NT2/D1 (cell line): ENCODE data around the gene PARL.

Experiments used
- DNase-seq: peaks from one replicate; pipeline ENCODE4 v3.0.0-alpha.2; 2011; ENCODE audit warnings: low read depth, low spot score
- H3K27me3 ChIP-seq: 2 replicates; pipeline ENCODE4 v1.6.0; 2011; ENCODE audit warnings: mild to moderate bottlenecking; ENCODE audit not compliant: insufficient read length, insufficient read depth
- H3K36me3 ChIP-seq: 2 replicates; pipeline ENCODE4 v1.6.1; 2011; ENCODE audit warnings: mild to moderate bottlenecking, low read length, mixed read lengths; ENCODE audit not compliant: insufficient read depth, insufficient read length
- H3K4me1 ChIP-seq: 2 replicates; pipeline ENCODE4 v1.5.1; 2011; ENCODE audit not compliant: insufficient read depth, insufficient read length
- H3K4me3 ChIP-seq: 2 replicates; pipeline ENCODE4 v1.5.1; 2011; ENCODE audit warnings: low read depth; ENCODE audit not compliant: insufficient read length
- H3K9ac ChIP-seq: 2 replicates; pipeline ENCODE4 v1.6.0; 2011; ENCODE audit warnings: low read depth; ENCODE audit not compliant: insufficient read length
- H3K9me3 ChIP-seq: 2 replicates; pipeline ENCODE4 v1.5.1; 2011; ENCODE audit warnings: mild to moderate bottlenecking, low read length; ENCODE audit not compliant: insufficient read depth
- SUZ12 ChIP-seq: IDR thresholded peaks from 2 replicates; pipeline ENCODE4 v1.6.1; 2011; ENCODE audit not compliant: insufficient read length, insufficient read depth; ENCODE audit errors: extremely low read depth
- YY1 ChIP-seq: IDR thresholded peaks from 2 replicates; pipeline ENCODE4 v1.6.1; 2011; ENCODE audit not compliant: insufficient read length, insufficient read depth
- ZNF274 ChIP-seq: IDR thresholded peaks from 2 replicates; pipeline ENCODE4 v1.6.1; 2011; ENCODE audit warnings: mild to moderate bottlenecking, low read depth, low read length

PARL gene

DNA sequence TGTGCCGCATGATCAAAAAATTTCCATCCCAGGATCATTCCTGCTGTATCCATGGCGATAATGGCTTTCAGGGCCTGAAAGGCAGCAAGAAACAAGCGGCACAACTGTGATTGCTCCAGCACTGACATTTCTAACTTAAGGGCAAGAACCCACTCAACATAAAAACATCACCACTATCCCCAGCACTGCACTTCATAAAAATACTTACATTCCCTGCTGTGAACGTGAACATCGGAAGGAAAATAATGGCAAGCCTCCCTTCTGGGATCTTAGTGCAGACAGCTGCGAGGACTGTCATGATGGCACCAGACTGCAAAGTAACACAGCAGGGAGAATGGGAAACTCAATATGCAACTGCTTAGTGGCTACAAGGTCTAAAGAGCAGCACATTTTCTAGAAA lies 51.2 kb downstream of the PARL start:
- DNase-seq: no peak
- no peak overlapping the region for H3K9ac ChIP-seq
- no peaks in the 10 kb centered on the region for H3K9me3 ChIP-seq
- H3K4me1 ChIP-seq: no peaks in the 10 kb centered on the region
- no peaks in the 10 kb centered on the region for H3K27me3 ChIP-seq
- H3K36me3 ChIP-seq: peaks cover 63% of the 10 kb centered on the region
- TF ChIP-seq SUZ12: no peak
- no peak for TF ChIP-seq ZNF274
- TF ChIP-seq YY1: no peak
- no peak overlapping the region for H3K4me3 ChIP-seq

DNA sequence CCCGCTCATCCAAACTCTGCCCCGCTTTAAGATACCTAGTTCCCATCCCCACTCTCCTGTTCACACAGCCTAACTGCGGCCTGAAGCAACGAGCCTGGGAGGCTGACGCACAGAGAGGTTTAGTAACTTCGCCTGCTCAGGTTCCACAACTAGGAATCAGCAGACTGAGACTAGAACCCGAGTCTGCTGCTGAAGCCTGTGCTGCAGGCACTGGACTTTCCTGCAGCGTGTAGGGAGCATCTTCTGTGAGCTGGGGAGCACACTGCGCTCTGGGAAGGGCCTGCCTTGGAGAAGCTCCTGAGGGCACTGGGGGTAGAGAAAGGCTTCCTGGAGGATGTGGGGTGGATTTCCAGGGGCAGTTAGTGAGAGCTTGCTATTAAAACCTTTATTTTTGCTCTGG lies 54.5 kb downstream of the PARL start:
- no peak for TF ChIP-seq YY1
- TF ChIP-seq SUZ12: no peak
- TF ChIP-seq ZNF274: no peak
- Histone ChIP-seq H3K27me3 (no peaks in the 10 kb centered on the region), H3K9me3 (no peaks in the 10 kb centered on the region), H3K36me3 (peaks cover 56% of the 10 kb centered on the region), H3K4me1 (peaks cover 3% of the 10 kb centered on the region), H3K4me3 (no peak overlapping the region), H3K9ac (no peak overlapping the region)
- no peak for DNase-seq

DNA sequence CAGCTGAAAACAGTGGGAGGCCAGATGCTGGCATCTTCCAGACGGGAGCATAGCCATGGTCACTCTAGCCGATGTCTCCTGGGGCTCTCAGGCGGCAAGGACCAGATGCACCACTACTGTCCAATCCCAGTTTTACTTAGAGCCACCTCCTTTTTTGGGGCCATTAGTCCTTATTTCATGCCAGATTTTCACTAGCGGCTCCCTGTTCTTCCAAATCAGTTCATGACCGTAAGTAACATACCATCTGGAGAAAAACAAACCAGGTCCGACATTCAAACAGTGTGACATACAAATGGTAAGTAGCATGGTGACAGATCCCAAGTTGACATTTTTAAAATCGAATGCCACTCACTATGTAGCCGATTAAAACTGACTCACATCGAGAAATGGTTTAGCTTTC lies 55.2 kb downstream of the PARL start:
- DNase-seq: no peak
- no peak for TF ChIP-seq SUZ12
- no peak for TF ChIP-seq ZNF274
- H3K9me3 ChIP-seq: no peaks in the 10 kb centered on the region
- no peak overlapping the region for H3K9ac ChIP-seq
- H3K4me3 ChIP-seq: no peak overlapping the region
- H3K4me1 ChIP-seq: peaks cover 3% of the 10 kb centered on the region
- H3K36me3 ChIP-seq: peaks cover 56% of the 10 kb centered on the region
- H3K27me3 ChIP-seq: peaks cover 2% of the 10 kb centered on the region

DNA sequence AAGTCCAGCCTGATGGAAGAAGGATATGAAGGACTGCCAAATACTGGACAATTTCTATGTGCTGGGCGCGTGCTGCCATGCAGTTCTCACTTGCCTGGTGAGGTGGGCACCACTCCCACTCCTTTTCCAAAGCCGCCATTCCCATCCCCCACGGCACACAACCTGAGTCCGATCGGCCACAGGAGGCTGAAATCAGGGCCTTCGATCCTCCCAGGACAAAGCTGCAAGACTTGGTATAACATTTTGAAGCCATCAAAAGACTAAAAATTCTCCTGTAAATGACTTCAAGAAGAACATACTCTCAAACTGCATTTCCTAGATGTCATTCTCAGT lies 56.2 kb downstream of the PARL start:
- no peak for TF ChIP-seq YY1
- no peak for TF ChIP-seq SUZ12
- TF ChIP-seq ZNF274: no peak
- peaks cover 46% of the 10 kb centered on the region for H3K36me3 ChIP-seq

DNA sequence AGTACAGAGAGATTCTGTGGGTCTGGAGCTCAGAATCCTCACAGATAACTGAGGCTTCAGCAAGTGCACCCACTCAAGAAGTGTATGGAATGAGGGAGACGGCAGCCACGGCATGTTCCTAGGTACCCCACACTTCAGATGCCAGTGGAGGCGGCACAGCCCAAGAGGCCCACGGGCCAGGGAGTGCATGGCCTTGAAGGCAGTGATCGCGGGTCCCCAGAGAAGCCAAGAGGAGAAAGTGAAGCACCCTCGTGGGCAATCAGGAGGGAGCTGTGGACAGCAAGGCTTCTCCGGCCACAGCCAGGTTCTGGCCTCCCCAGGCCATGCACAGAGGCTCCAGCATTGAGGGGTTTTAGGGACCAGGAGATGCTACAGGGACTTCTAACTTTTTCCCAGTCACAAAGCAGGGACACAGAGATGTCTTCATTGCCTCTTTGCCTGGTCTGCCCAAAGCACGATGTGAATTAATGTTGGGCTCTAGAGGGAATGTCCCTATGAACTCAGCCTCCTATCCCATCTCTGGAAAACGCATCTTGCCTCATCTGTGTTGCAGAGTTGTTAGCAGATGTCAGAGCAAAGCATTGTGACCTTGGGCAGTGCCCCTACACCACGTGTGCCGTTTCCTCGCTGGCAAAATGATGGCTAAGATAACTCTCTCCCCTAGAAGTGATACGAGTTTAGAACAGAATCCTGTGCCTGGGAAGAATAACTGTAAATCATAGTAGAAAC lies 56.7 kb downstream of the PARL start:
- H3K9me3 ChIP-seq: no peaks in the 10 kb centered on the region
- H3K27me3 ChIP-seq: peaks cover 7% of the 10 kb centered on the region
- peaks cover 3% of the 10 kb centered on the region for H3K4me1 ChIP-seq
- H3K4me3 ChIP-seq: no peak overlapping the region
- H3K36me3 ChIP-seq: peaks cover 41% of the 10 kb centered on the region
- TF ChIP-seq ZNF274 (no peak), YY1 (no peak), SUZ12 (no peak)
- no peak for DNase-seq
- H3K9ac ChIP-seq: no peak overlapping the region

More for the DNA sequence above, 56.2 kb downstream of the PARL start:
- Histone ChIP-seq H3K4me3 (no peak overlapping the region), H3K9me3 (no peaks in the 10 kb centered on the region), H3K27me3 (peaks cover 7% of the 10 kb centered on the region), H3K9ac (no peak overlapping the region), H3K4me1 (peaks cover 3% of the 10 kb centered on the region)
- DNase-seq: no peak

DNA sequence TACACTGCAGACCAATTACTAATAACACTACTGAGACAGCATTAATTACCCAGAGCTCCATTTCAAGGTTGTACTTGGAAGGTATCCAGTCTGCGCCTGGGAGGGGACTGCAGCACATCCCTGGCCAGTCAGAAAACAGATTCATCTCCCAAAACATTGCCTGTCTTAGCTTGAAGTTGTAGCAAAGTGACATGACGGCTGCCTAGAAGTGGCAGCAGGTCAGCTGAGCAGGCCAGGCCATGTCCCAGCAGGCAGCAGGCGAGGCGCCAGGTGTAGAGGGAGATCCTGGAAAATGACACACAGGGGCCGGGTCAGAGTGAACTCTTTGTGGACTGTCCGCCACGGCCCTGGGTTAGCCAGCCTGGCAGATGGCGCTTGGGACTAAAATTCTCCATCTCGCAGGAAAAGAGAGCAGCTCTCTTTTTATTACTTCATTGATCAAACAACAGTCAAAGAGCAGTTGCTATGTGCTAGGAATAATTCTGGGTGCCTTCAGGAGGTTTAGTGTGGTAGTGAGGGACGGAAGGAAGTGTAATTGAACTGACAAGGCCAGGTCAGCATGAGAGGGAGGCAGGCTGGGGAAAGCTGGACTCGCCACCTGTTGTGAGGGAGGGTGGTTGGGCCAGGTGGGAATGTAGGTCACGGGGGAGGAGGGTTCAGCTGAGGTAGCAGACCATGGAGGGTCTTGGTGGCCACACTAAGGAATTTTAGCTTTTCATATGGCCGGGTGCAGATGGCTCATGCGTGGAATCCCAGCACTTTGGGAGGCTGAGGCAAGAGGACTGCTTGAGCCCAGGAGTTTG lies 58.0 kb downstream of the PARL start:
- H3K9ac ChIP-seq: no peak overlapping the region
- no peak overlapping the region for H3K4me3 ChIP-seq
- DNase-seq: no peak
- TF ChIP-seq YY1: no peak
- no peak for TF ChIP-seq ZNF274
- no peak for TF ChIP-seq SUZ12
- peaks cover 32% of the 10 kb centered on the region for H3K36me3 ChIP-seq
- H3K4me1 ChIP-seq: peaks cover 7% of the 10 kb centered on the region
- peaks cover 7% of the 10 kb centered on the region for H3K27me3 ChIP-seq
- H3K9me3 ChIP-seq: no peaks in the 10 kb centered on the region

DNA sequence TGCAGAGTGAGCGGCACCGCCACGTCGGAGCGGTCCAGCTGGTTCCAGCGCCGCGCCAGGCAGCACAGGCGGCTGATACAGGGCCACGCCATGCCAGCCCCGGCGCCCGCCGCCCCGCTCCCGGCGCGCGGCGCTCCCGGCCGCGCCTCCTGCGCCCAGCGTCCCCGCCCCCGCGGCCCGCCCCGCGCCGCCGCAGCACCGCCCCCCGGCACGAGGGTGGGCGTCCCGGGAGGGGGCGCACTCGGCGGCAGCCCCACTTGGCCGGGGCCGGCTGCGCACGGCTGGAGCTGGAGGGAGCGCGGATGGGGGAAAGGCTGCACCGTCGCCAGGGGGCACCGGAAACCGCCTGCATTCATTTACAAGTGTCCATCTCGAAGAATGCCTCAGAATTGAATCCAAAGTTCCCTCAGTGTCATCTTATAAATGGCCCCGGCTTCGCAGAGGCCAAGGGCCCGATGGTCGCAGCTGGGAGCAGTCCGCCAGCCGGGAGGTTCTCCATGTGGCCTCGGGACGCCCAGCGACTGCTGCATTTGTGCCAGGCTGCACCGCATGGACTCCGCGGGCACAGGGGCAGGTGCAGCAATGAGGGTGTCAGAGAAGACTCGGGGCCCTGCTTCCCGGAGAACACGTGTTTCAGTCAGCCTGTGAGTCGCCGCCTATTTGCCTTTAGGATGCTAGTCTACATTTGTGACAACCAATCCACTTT lies 59.1 kb downstream of the PARL start, which contains the start of gene MAP6D1:
Gene MAP6D1, minus strand, starts transcription at position 122 of the 706 bp plus-strand sequence. Its CDS starts 30 bp downstream, at position 92.
- Histone ChIP-seq H3K27me3 (peaks cover 7% of the 10 kb centered on the region), H3K9ac (peak within 1 kb of the TSS; percentile 90), H3K4me1 (peaks cover 7% of the 10 kb centered on the region), H3K36me3 (peaks cover 32% of the 10 kb centered on the region), H3K4me3 (peak within 1 kb of the TSS; percentile 83), H3K9me3 (no peaks in the 10 kb centered on the region)
- TF ChIP-seq SUZ12: no peak
- no peak for TF ChIP-seq ZNF274
- TF ChIP-seq YY1: no peak
- peak; percentile 68 for DNase-seq
